Measurements from ENCODE around the gene STIM2. TPM values are rescaled to one million over a fixed set of nuclear protein-coding genes. Genes with fewer than 3 reads are reported as not detected.

STIM2 gene
- polyA plus RNA-seq, 3 donors from 2014 or later: 19.1 to 38.1 (median 24.6) TPM

DNA sequence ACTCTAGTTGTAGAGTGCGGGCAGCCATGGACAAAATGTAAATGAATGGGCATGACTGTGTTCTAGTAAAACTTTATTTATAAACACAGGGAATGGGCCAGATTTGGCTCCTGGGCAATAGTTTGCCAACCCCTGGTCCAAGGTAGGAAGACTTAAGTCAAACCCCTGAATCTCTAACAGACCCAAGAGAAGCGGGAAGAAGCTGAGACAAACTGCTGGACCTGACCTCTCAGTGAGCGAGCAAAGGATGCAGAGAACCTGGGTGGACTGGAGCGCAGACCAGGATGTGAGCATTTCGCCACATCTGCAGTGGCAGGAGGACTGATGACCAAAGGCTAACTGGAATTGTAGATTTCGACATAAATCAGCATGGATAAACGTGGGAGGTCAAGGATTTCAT, 201.6 kb downstream of the STIM2 start:
- Mint-ChIP-seq H3K36me3 (no peaks in the 10 kb centered on the region), H3K27me3 (ENCODE audit: low read depth in 3 of 3) (peaks cover 3 to 9% (median 5%) of the 10 kb centered on the region in 3 donors), H3K27ac (no peak overlapping the region), H3K4me1 (peaks cover 3 to 5% of the 10 kb centered on the region in 2 donors), H3K4me3 (no peak overlapping the region), H3K9me3 (no peaks in the 10 kb centered on the region)
- no peak for DNase-seq

DNA sequence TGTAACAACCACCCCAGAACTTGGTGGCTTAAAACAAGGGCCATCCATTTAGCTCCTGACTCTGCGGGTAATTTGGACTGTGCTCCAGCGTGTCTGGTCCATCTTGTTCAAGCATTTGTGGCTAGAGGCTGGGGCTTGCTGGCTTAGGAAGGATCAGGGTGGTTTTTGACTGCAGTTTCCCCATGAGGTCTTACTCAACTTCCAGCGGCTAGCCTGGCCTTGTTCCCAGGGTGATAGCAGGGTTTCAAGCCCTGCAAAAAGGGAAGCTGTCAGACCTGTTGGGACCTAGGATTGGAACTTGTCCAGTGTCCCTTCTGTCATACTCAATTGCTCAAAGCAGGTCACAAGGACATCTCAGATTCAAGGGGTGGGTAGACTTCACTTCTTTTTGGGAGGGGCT, 205.9 kb downstream of the STIM2 start:
- no peak overlapping the region for H3K4me3 Mint-ChIP-seq
- H3K27me3 Mint-ChIP-seq (ENCODE audit: low read depth in 3 of 3): peaks cover 1 to 5% (median 3%) of the 10 kb centered on the region in 3 donors
- H3K4me1 Mint-ChIP-seq: no peaks in the 10 kb centered on the region
- DNase-seq: no peak
- H3K36me3 Mint-ChIP-seq: no peaks in the 10 kb centered on the region
- H3K27ac Mint-ChIP-seq: no peak overlapping the region
- H3K9me3 Mint-ChIP-seq: no peaks in the 10 kb centered on the region

DNA sequence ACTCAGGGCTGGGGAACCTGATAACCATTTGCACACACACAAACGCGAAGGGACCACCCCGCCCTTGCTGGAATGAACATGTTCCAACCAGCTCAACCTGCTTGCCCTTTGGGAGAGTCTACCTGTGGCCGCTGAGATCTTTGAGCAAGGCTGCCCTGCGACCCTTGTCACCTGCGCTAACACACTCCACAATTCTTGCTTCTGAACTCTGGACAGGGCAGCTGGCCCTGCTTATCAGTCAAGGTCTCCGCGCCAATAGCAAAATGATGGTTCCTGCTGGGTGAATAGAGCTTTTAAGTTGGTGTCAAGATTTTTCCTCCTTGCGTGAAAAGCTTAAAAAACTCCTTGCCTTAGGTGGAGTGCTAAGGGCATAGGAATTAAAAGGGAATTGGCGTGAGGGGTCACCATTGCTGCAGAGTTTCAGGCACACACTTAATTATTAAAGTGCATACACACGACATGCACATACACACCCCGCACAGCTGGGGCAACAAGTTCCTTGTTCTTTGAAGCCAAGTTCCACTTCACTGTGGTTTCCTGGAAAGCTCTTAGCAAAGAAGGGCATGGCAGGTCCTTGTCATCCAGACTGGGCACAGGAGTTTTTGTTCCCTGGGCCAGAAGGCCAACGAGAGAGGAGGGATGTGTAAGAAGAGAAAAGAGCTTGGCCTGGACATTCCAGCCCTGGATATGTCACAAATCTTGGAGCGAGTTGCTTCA, 207.7 kb downstream of the STIM2 start:
- Mint-ChIP-seq H3K4me1 (no peaks in the 10 kb centered on the region), H3K27ac (no peak overlapping the region), H3K36me3 (no peaks in the 10 kb centered on the region)

More for the DNA sequence above, 207.7 kb downstream of the STIM2 start:
- no peak overlapping the region for H3K4me3 Mint-ChIP-seq
- DNase-seq: no peak
- peaks cover 0 to 3% (median 2%) of the 10 kb centered on the region in 3 donors for H3K27me3 Mint-ChIP-seq (ENCODE audit: low read depth in 3 of 3)
- no peaks in the 10 kb centered on the region for H3K9me3 Mint-ChIP-seq
